ENCODE measurements around the gene LHB.

DNA sequence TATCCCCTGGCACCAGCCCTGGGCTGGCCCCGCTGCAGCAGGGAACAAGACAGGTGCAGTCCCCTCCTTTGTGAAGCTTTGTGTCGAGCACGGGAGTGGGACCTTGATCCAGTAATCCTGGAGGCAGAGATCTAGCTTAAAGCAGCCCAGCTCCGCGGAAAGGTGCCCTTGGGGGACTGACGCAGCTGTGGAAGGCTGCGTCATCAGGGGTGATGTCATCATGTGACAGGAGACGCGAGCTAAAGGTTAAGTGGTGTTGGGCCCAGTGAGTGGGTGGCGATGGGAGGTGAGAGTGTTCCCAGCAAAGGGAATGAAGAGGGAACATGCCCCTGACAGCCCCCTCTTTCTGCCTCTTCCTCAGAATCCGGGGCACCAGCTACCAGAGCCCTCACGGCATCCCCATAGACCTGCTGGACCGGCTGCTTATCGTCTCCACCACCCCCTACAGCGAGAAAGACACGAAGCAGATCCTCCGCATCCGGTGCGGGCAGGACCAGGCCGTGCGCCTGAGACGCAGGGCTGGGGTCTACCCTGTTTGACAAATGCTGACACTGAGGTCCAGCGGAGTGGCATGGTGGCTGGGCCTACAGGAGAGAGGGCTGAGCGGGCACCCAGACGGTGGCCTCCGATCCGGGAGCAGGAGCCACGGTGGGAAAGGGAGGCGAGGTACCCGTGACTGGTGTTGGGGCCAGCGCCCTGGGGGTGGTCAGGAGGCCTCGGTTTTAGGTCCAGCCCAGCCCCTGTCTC, 2.6 kb downstream of the LHB start:
- TF ChIP-seq, protein P1, sequence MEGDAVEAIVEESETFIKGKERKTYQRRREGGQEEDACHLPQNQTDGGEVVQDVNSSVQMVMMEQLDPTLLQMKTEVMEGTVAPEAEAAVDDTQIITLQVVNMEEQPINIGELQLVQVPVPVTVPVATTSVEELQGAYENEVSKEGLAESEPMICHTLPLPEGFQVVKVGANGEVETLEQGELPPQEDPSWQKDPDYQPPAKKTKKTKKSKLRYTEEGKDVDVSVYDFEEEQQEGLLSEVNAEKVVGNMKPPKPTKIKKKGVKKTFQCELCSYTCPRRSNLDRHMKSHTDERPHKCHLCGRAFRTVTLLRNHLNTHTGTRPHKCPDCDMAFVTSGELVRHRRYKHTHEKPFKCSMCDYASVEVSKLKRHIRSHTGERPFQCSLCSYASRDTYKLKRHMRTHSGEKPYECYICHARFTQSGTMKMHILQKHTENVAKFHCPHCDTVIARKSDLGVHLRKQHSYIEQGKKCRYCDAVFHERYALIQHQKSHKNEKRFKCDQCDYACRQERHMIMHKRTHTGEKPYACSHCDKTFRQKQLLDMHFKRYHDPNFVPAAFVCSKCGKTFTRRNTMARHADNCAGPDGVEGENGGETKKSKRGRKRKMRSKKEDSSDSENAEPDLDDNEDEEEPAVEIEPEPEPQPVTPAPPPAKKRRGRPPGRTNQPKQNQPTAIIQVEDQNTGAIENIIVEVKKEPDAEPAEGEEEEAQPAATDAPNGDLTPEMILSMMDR (conservative IDR thresholded peaks at IDR 0.05; ENCODE audit: low read length) = no peak
- TF ChIP-seq EZH2phosphoT487 (IDR thresholded peaks at IDR 0.05; ENCODE audit: borderline replicate concordance) = no peak
